Mucosa of descending colon (tissue), 3 donors: ENCODE data around the gene CATSPERE. TPM values are rescaled to one million over a fixed set of nuclear protein-coding genes. Genes with fewer than 3 reads are reported as not detected.
"Not testable (repeated sequence)": the region's sequence is repeated elsewhere in the genome, so short reads cannot be mapped to it uniquely, and the experiment has no call there.

Experiments
- ATAC-seq: fragments of 200-7000 bp; cut with Tn5 transposase; one replicate; pipeline ENCODE4 v1.9.1; 2020; ENCODE audit warnings: mild to moderate bottlenecking, moderate library complexity
- DNase-seq, 3 donors: peaks; one replicate each; pipeline ENCODE4 v3.0.0-alpha.2; 2020
- H3K36me3 ChIP-seq: fragments of 200-600 bp; one replicate; pipeline ENCODE4 v1.8.0; 2021; ENCODE audit warnings: low read depth, mild to moderate bottlenecking
- H3K4me1 ChIP-seq: fragments of 200-600 bp; one replicate; pipeline ENCODE4 v1.8.0; 2021; ENCODE audit warnings: low read depth, mild to moderate bottlenecking
- H3K4me3 ChIP-seq: fragments of 200-600 bp; one replicate; pipeline ENCODE4 v1.8.0; 2021; ENCODE audit warnings: mild to moderate bottlenecking
- H3K9me3 ChIP-seq: fragments of 200-600 bp; one replicate; pipeline ENCODE4 v1.8.0; 2021; ENCODE audit warnings: mild to moderate bottlenecking
- intact Hi-C, 2 donors: fragments of 100-400 bp; cut with DNase I in 1 of 2; cut with micrococcal nuclease in 1 of 2; formaldehyde crosslinking; loops; one replicate each; pipeline versions ENCODE4 v1.11.0 to v1.11.1; 2022; cut with DNase I, micrococcal nuclease
- total RNA-seq, 3 donors: library from RNA; stranded (reverse); fragmentation: NEBNext Ultra II Directional in 2 of 3; extraction: Animal tissue kit (Norgen Biotek cat#: 25700) in 2 of 3; gene quantifications; one replicate each; pipeline versions ENCODE4 v1.2.1 to v1.2.4, GENCODE V29; 2021 to 2023
- TF ChIP-seq, protein P1 (sequence below): fragments of 200-600 bp; IDR thresholded peaks from one replicate; pipeline ENCODE4 v1.8.0; 2022; ENCODE audit warnings: antibody characterized with exemption, mild to moderate bottlenecking
- donor health status: DM: no; HTN: no; CAD: no; lungs with moderate emphysema.
- donor health status: DM: no; HTN: no; CAD: no.
- donor health status: DM: no; HTN: yes; CAD: no.

The CATSPERE gene
- total RNA-seq, 3 donors from 2014 or later = 0.73 to 1.3 (median 0.93) TPM

- Histone ChIP-seq H3K4me1 (peaks cover 6% of the 10 kb centered on the region), H3K36me3 (no peaks in the 10 kb centered on the region), H3K4me3 (no peak overlapping the region), H3K9me3 (no peaks in the 10 kb centered on the region)
- TF ChIP-seq, protein P1, sequence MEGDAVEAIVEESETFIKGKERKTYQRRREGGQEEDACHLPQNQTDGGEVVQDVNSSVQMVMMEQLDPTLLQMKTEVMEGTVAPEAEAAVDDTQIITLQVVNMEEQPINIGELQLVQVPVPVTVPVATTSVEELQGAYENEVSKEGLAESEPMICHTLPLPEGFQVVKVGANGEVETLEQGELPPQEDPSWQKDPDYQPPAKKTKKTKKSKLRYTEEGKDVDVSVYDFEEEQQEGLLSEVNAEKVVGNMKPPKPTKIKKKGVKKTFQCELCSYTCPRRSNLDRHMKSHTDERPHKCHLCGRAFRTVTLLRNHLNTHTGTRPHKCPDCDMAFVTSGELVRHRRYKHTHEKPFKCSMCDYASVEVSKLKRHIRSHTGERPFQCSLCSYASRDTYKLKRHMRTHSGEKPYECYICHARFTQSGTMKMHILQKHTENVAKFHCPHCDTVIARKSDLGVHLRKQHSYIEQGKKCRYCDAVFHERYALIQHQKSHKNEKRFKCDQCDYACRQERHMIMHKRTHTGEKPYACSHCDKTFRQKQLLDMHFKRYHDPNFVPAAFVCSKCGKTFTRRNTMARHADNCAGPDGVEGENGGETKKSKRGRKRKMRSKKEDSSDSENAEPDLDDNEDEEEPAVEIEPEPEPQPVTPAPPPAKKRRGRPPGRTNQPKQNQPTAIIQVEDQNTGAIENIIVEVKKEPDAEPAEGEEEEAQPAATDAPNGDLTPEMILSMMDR = no peak
- ATAC-seq (no peak), DNase-seq (no peak)
- intact Hi-C loops = no loop called here
These were observed 213.4 kb downstream of the CATSPERE start for GRCh38 chr1:244674446-244674845.

- intact Hi-C loops = no loop called here
- no peak for ATAC-seq
- no peak for DNase-seq
These were observed 214.1 kb downstream of the CATSPERE start for GRCh38 chr1:244675167-244675566.

GRCh38 chr1:244678697-244679096, 217.6 kb downstream of the CATSPERE start:
- Histone ChIP-seq H3K4me3 (no peak overlapping the region), H3K9me3 (no peaks in the 10 kb centered on the region), H3K4me1 (no peaks in the 10 kb centered on the region), H3K36me3 (no peaks in the 10 kb centered on the region)
- TF ChIP-seq, protein P1 = no peak
- no peak for DNase-seq
- ATAC-seq = no peak
- intact Hi-C loops = no loop called here

More at GRCh38 chr1:244675167-244675566, 214.1 kb downstream of the CATSPERE start:
- Histone ChIP-seq H3K4me1 (peaks cover 6% of the 10 kb centered on the region), H3K4me3 (no peak overlapping the region), H3K9me3 (no peaks in the 10 kb centered on the region), H3K36me3 (no peaks in the 10 kb centered on the region)
- TF ChIP-seq, protein P1 = no peak

GRCh38 chr1:244680667-244681066, 219.6 kb downstream of the CATSPERE start:
- DNase-seq (no peak), ATAC-seq (no peak)
- Histone ChIP-seq H3K9me3 (no peaks in the 10 kb centered on the region), H3K4me3 (no peak overlapping the region), H3K36me3 (no peaks in the 10 kb centered on the region), H3K4me1 (no peaks in the 10 kb centered on the region)
- intact Hi-C loops = no loop called here
- TF ChIP-seq, protein P1 = no peak

- intact Hi-C loops, H3K4me3 ChIP-seq, H3K9me3 ChIP-seq, H3K36me3 ChIP-seq, DNase-seq, H3K4me1 ChIP-seq, ATAC-seq: not testable (repeated sequence)
These were observed 221.0 kb downstream of the CATSPERE start for GRCh38 chr1:244682087-244682486.

Other genes with a start within 250 kb of the CATSPERE start
- gene ADSS2, start 9.4 kb upstream of the CATSPERE start, total RNA-seq = 10 to 100 TPM; 38.6 to 49.0 (median 42.4) TPM
- 10 to 100 TPM; 26.9 to 30.6 (median 29.7) TPM for gene DESI2, start 191.9 kb downstream of the CATSPERE start, total RNA-seq